Neural progenitor cell (in vitro differentiated cells): ENCODE results near the gene ARHGAP15. TPM values are rescaled to one million over a fixed set of nuclear protein-coding genes. Genes with fewer than 3 reads are reported as not detected.

Source experiments
- DNase-seq: peaks from one replicate; pipeline ENCODE4 v3.0.0-alpha.2; 2016; ENCODE audit warnings: low spot score
- H2AFZ ChIP-seq: fragments of 200-600 bp; sonication (generic); replicated peaks from 2 replicates; pipeline ENCODE4 v1.6.1; 2016; ENCODE audit warnings: antibody characterized with exemption
- H3F3A ChIP-seq: fragments of 200-600 bp; sonication (generic); 2 replicates; pipeline ENCODE4 v1.6.1; 2016; ENCODE audit warnings: antibody characterized with exemption, low read depth
- H3K27ac ChIP-seq: fragments of 200-600 bp; sonication (generic); 2 replicates; pipeline ENCODE4 v1.5.1; 2016; ENCODE audit warnings: mild to moderate bottlenecking
- H3K27me3 ChIP-seq: fragments of 200-600 bp; sonication (generic); 2 replicates; pipeline ENCODE4 v1.6.1; 2016; ENCODE audit warnings: mild to moderate bottlenecking, moderate library complexity
- H3K36me3 ChIP-seq: fragments of 200-600 bp; sonication (generic); 2 replicates; pipeline ENCODE4 v1.5.1; 2016
- H3K4me1 ChIP-seq: fragments of 200-600 bp; sonication (generic); 2 replicates; pipeline ENCODE4 v1.6.1; 2016; ENCODE audit warnings: mixed run types
- H3K4me2 ChIP-seq: fragments of 200-600 bp; sonication (generic); 2 replicates; pipeline ENCODE4 v1.6.1; 2016
- H3K4me3 ChIP-seq: fragments of 200-600 bp; sonication (generic); 2 replicates; pipeline ENCODE4 v1.5.1; 2016
- H3K79me2 ChIP-seq: fragments of 200-600 bp; sonication (generic); 2 replicates; pipeline ENCODE4 v1.6.1; 2016; ENCODE audit warnings: low read depth
- H3K9ac ChIP-seq: fragments of 200-600 bp; sonication (generic); 2 replicates; pipeline ENCODE4 v1.6.1; 2016
- H3K9me3 ChIP-seq: fragments of 200-600 bp; sonication (generic); 2 replicates; pipeline ENCODE4 v1.5.1; 2016; ENCODE audit warnings: low read depth
- H4K20me1 ChIP-seq: fragments of 200-600 bp; sonication (generic); 2 replicates; pipeline ENCODE4 v1.6.1; 2016; ENCODE audit warnings: low read depth
- H3K27ac Mint-ChIP-seq: 3 replicates; pipeline ENCODE4 v1.8.0; 2021; ENCODE audit warnings: mixed read lengths
- H3K27me3 Mint-ChIP-seq: 2 replicates; pipeline ENCODE4 v1.8.0; 2022; ENCODE audit warnings: low read depth, mild to moderate bottlenecking, inconsistent platforms, moderate library complexity, mixed read lengths; ENCODE audit not compliant: insufficient read depth
- H3K36me3 Mint-ChIP-seq: 3 replicates; pipeline ENCODE4 v1.8.0; 2021; ENCODE audit warnings: mixed read lengths
- H3K4me1 Mint-ChIP-seq: 3 replicates; pipeline ENCODE4 v1.8.0; 2021; ENCODE audit warnings: mixed read lengths
- H3K4me3 Mint-ChIP-seq: 3 replicates; pipeline ENCODE4 v1.8.0; 2021; ENCODE audit warnings: mild to moderate bottlenecking, moderate library complexity, mixed read lengths
- H3K9me3 Mint-ChIP-seq: 3 replicates; pipeline ENCODE4 v1.8.0; 2020; ENCODE audit warnings: mixed read lengths
- EZH2 ChIP-seq: fragments of 200-600 bp; sonication (generic); IDR thresholded peaks from 2 replicates; pipeline ENCODE4 v1.6.1; 2017; ENCODE audit warnings: antibody characterized with exemption, mild to moderate bottlenecking, moderate library complexity
- EZH2phosphoT487 ChIP-seq: fragments of 200-600 bp; sonication (generic); IDR thresholded peaks from 2 replicates; pipeline ENCODE4 v1.6.1; 2017; ENCODE audit warnings: antibody characterized with exemption
- total RNA-seq: library from RNA; depleted of rRNA; stranded (reverse); fragments of >200 nt; gene quantifications from 2 replicates; pipeline ENCODE4 v1.2.3, GENCODE V29; 2015; ENCODE audit warnings: low replicate concordance
- TF ChIP-seq, protein P1 (sequence below): fragments of 200-600 bp; sonication (generic); IDR thresholded peaks from 2 replicates; pipeline ENCODE4 v1.5.1; 2017; ENCODE audit warnings: antibody characterized with exemption, mild to moderate bottlenecking

ARHGAP15 gene
- total RNA-seq, 1 donor from 2014 or later = 5.9 TPM

DNA sequence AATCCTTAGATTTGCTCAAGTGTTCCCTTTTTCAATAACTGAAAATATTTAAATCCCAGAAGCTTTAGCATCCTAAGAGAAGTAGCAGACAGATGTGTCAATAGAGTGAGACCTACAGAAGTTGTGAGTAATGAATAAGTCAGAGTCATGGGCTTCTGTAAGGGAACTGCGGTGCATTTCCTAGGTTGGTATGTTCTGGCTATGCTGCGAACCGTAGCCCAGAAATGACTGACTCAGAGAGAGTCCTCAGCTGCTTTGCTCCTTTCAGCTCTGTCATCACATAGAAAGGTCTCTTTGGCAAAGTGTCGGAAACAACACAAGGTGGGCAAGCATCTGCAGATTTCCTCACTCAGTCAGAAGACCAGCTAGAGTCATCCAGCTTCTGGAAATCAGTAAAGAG, 297.1 kb downstream of the ARHGAP15 start:
- Mint-ChIP-seq H3K4me1 (no peaks in the 10 kb centered on the region), H3K27ac (no peak overlapping the region), H3K27me3 (no peaks in the 10 kb centered on the region), H3K4me3 (no peak overlapping the region), H3K9me3 (no peaks in the 10 kb centered on the region), H3K36me3 (no peaks in the 10 kb centered on the region)
- Histone ChIP-seq H3K36me3 (no peaks in the 10 kb centered on the region), H3K9me3 (no peaks in the 10 kb centered on the region), H3F3A (no peaks in the 10 kb centered on the region), H3K79me2 (no peaks in the 10 kb centered on the region), H3K4me2 (no peak overlapping the region), H3K4me3 (no peak overlapping the region), H3K27ac (no peak overlapping the region), H2AFZ (no peak overlapping the region), H4K20me1 (no peaks in the 10 kb centered on the region), H3K27me3 (no peaks in the 10 kb centered on the region), H3K9ac (no peak overlapping the region), H3K4me1 (no peaks in the 10 kb centered on the region)
- TF ChIP-seq EZH2phosphoT487 (no peak), EZH2 (no peak)
- TF ChIP-seq, protein P1, sequence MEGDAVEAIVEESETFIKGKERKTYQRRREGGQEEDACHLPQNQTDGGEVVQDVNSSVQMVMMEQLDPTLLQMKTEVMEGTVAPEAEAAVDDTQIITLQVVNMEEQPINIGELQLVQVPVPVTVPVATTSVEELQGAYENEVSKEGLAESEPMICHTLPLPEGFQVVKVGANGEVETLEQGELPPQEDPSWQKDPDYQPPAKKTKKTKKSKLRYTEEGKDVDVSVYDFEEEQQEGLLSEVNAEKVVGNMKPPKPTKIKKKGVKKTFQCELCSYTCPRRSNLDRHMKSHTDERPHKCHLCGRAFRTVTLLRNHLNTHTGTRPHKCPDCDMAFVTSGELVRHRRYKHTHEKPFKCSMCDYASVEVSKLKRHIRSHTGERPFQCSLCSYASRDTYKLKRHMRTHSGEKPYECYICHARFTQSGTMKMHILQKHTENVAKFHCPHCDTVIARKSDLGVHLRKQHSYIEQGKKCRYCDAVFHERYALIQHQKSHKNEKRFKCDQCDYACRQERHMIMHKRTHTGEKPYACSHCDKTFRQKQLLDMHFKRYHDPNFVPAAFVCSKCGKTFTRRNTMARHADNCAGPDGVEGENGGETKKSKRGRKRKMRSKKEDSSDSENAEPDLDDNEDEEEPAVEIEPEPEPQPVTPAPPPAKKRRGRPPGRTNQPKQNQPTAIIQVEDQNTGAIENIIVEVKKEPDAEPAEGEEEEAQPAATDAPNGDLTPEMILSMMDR = no peak
- DNase-seq = no peak

DNA sequence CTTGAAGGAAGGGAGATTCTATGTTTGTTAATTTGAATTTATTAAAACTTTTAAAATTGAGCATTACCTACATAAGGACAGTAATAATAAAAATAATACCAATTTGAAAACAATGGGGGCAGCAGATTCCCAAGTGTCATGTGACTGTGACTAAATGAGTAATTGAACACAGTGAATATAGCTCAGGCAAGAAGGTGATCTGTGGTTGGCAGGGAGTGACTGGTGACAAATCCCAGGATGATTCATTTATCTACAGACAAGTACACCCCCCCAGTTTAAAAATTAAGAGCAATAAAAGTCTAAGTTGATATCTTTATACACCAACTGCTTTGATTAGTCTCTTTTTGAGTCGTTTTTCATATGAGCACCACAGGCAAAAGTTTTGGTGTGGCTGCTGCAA, 299.5 kb downstream of the ARHGAP15 start:
- peaks cover 6% of the 10 kb centered on the region for H3K4me1 ChIP-seq
- TF ChIP-seq EZH2phosphoT487 (no peak), EZH2 (no peak)
- TF ChIP-seq, protein P1 = no peak
- no peaks in the 10 kb centered on the region for H3K9me3 ChIP-seq
- H3K27ac ChIP-seq = no peak overlapping the region
- H3K4me3 ChIP-seq = no peak overlapping the region
- Mint-ChIP-seq H3K27ac (no peak overlapping the region), H3K27me3 (no peaks in the 10 kb centered on the region), H3K9me3 (no peaks in the 10 kb centered on the region), H3K4me3 (no peak overlapping the region), H3K36me3 (no peaks in the 10 kb centered on the region), H3K4me1 (no peaks in the 10 kb centered on the region)
- no peak overlapping the region for H3K9ac ChIP-seq
- H3F3A ChIP-seq = peaks cover 5% of the 10 kb centered on the region
- no peak overlapping the region for H3K4me2 ChIP-seq
- no peaks in the 10 kb centered on the region for H4K20me1 ChIP-seq
- no peak overlapping the region for H2AFZ ChIP-seq
- H3K36me3 ChIP-seq = no peaks in the 10 kb centered on the region
- H3K27me3 ChIP-seq = no peaks in the 10 kb centered on the region
- no peak for DNase-seq
- no peaks in the 10 kb centered on the region for H3K79me2 ChIP-seq

DNA sequence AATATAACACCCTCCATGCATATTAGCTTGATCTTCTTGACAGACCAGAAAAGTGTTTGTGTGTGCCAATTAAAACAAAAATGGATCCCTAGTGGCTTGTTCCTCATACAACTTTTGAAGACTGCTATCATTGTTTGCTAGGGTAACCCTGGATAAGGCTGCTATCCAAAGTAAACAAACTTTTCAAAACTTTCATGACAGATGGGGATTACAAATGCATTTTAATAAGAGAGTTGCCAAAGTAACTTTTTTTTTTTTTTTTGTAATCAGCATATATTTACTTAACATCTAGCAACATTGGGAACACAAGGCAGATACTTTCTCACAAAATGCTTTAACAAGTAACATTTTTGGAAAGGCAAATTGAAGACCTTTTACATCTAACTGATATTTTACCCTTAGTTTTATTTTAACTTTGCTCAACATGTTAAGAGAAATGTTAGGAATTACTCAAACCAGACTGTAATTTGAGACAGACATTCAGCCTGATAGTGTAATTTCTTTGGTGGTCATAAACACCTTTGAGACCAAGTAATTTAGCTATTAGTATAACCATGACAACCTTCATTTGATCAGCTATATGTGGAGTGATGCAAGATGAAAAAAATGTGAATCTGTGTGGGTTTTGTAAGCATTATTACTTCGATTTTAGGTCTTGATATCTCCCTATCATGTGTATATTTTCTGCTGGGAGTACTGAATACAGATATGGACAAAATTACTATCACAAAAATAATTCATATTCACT, 300.9 kb downstream of the ARHGAP15 start:
- no peaks in the 10 kb centered on the region for H3K9me3 ChIP-seq
- Mint-ChIP-seq H3K4me3 (no peak overlapping the region), H3K27me3 (no peaks in the 10 kb centered on the region), H3K4me1 (no peaks in the 10 kb centered on the region), H3K27ac (no peak overlapping the region), H3K36me3 (no peaks in the 10 kb centered on the region), H3K9me3 (no peaks in the 10 kb centered on the region)
- peaks cover 5% of the 10 kb centered on the region for H3F3A ChIP-seq
- no peak overlapping the region for H3K4me3 ChIP-seq
- no peaks in the 10 kb centered on the region for H4K20me1 ChIP-seq
- no peak for TF ChIP-seq EZH2phosphoT487
- TF ChIP-seq EZH2 = no peak
- TF ChIP-seq, protein P1 = no peak
- DNase-seq = no peak
- H3K36me3 ChIP-seq = no peaks in the 10 kb centered on the region
- no peak overlapping the region for H3K9ac ChIP-seq
- no peaks in the 10 kb centered on the region for H3K27me3 ChIP-seq
- H3K4me2 ChIP-seq = no peak overlapping the region
- peaks cover 9% of the 10 kb centered on the region for H3K4me1 ChIP-seq
- no peak overlapping the region for H2AFZ ChIP-seq
- no peak overlapping the region for H3K27ac ChIP-seq
- no peaks in the 10 kb centered on the region for H3K79me2 ChIP-seq
